HG03558 (cell line): ENCODE results near the gene SNX19.
A peak's percentile ranks its signal among the peaks of the same experiment; 100 is the strongest.
"Not testable (repeated sequence)": the region's sequence is repeated elsewhere in the genome, so short reads cannot be mapped to it uniquely, and the experiment has no call there.

ENCODE experiments used
- ATAC-seq: cut with Tn5 transposase; IDR thresholded peaks from one replicate; pipeline ENCODE4 v1.9.1; 2021; ENCODE audit warnings: moderate number of reproducible peaks; ENCODE audit not compliant: unreplicated experiment; ENCODE audit errors: extremely low read depth

The SNX19 gene

DNA sequence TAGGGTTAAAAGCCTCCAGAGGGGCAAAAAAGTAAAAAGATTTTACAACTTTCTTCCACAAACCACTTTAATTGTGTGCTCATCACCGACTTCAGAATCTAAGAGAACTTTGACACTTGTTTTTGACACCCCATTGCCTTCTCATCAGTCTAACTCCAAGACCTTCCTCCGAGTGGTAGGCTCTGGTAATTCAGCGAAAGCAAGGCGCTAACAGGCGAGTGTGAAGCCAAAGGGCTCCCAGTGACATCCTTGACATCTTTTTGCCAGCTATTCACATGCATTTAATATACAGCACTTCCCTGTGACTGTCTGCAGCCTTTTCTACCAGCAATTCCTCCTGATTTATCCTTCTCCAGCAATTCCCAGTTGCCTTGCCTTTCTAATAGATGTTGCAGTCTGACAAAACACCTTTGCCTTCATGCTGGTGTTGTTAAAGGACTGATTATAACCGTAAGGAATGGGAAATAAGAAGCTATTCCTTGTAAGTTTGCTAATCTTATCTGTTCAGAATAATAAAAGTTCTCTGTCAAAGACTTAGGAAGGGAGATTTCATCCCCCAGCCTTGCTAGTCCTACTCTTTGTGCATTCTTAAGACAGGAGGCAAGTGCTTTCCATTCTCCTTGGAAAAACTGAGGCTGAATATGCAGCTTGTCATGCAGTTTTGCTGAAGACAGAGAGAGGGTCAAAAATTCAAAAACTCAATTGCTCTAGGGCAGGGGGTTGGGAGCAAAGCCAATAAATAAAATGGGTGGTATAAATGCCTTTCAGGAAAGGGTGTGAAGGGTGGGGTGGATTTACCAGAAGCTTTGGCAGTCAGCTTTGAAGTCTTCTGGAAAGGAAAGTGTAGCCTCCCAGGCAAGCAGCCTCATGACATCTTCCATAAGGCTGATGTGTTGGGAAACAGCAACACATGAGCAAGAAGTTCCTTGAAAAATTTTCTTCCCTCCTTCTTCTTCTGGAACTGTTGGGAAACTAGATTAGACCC, 39.1 kb downstream of the SNX19 start:
- no peak for ATAC-seq

DNA sequence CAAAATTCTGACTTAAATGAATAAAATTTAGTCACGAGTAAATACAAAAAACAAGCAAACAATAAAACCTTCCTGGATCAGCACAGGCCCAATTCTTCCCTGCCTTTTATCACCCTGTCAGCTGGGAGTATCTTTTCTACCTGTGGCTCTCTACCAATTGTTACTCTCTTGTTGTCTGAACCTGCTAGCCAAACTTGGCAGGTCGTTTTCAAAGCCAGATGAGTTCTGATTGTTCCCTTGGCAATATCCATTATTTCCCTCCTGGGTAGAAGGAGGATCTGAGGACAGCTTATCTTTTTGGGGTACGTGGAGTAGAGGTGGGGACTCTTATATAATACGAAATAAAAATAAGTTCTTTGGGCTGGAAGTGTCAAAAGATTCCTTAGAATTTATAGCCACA, 40.2 kb downstream of the SNX19 start:
- no peak for ATAC-seq

DNA sequence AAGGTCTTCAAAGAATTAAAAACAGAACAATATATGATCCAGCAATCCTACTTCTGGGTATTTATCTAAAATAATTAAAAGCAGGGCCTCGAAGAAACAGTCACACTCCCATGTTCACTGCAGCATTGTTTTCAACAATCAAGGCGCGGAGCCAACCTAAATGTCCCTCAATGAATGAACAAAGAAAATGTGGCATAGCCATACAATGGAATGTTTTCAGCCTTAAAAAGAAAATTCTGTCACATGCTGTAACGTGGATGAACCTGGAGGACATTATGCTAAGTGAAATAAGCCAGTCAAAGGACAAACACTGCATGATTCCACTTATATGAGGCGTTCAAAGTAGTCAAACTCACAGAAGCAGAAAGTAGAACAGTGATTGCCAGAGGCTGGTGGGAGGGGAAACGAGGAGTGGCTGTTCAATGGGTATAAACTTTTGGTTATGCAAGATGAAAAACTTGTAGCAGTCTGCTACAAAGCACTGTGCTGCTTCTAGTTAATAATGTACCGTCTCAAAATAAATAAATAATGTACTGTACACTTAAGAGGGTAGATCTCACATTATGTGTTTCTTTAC, 41.2 kb downstream of the SNX19 start:
- ATAC-seq = no peak

DNA sequence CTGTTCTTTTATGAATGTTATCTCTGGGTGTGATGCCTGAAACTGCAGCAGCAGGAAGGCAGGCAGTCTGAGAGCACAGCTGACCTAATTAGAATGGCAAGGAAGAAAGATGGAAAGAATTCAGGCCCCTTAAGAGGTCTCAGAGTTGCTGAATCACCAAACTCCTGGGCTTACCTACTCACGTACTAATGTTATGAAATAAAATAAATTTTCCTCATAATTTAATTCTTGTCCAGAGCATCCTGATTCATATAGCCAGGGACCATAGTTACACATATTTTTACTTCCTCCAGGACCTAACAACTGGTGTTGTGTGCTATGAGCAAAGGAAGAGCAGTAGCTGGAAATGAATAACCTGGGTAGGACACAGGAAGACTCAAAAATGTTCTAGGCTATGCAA, 41.9 kb downstream of the SNX19 start:
- ATAC-seq = no peak

DNA sequence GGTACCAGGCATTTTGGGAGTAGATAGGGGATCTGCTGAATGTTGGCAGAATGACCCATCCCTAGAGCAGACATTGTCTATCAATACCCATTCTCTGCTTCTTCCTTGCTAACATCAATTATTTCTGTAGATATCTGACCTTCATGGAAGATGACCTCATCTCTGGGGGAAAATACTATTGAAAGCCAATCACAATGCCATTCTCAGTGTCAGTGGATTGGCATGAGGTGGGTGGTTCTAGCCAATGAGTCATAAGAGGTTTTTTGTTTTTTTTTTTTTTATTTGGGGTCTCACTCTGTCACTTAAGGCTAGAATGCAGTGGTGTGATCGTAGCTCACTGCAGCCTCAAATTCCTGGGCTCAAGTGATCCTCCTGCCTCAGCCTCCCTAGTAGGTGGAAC, 42.5 kb downstream of the SNX19 start:
- ATAC-seq = no peak

DNA sequence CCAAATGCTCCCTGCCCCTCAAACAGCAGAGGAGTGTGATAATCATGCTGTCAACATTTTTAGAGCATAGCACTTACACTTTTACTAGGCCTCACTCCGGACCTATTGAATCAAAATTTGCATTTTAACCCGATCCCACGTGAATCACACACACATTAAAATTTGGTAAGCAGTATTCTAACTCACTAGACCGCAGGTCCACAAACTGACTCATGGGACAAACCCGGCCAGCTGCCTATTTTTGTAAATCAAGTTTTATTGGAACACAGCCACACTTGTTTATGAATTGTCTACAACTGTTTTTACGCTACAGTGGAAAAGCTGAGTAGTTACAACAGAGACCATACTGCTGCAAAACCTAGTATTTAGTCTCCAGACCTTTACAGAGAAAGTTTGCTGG, 43.3 kb downstream of the SNX19 start:
- ATAC-seq = no peak

DNA sequence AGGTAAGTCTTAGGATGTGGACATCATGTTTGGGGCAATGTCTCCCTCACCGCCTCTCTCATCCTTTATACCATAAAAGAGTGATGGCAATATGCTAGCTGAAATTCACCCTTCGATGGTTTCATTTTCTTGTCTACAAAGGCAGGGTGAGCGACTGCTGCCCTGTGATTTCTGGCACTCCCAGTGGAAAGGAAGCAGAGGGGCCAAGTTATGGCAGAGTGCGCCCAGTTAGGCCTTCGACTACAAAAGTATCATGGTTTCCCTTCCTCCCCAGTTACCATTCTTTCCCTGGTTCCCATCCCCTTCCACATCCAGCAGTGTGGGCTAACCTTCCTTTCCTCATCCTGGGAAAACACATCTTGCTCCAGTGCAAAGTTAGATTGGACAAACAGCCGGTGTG, 43.8 kb downstream of the SNX19 start:
- no peak for ATAC-seq

DNA sequence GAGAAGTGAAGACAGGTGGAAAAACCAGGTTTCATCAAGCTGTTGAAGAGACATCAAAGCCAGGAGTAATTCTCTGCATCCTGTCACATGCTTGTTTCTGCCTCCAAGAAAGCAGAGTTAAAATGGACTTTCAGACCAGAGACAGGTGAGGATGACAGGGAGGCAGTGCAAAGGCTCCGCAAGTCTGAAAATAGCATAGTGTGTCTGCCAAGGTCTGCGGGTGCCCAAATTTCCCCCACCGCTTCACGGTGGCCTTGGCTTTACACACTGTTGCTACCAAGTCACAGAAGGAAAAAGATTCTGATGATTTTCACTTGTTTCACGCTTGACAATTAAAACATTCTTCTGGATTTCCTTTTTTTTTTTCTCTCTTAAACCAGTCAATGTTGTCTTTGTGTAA, 44.2 kb downstream of the SNX19 start:
- ATAC-seq = no peak

DNA sequence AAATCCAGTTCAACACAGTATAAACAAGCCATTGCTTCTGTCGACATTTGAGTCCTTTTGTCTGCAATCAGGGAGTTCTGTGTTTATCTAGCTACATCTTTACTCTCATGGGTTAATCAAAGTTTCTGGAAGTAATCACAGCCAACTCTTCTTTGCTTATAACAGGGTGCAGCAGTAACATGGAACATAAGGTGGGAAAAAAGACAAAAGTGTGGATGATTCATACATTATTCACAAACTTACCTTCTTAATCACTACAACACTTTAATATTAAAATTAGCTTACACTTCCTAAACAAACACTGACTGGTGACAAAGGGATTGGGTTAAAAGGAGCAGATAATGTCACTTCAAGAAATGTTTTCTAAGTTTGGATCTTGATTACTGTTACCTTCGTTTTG, 44.7 kb downstream of the SNX19 start:
- no peak for ATAC-seq

DNA sequence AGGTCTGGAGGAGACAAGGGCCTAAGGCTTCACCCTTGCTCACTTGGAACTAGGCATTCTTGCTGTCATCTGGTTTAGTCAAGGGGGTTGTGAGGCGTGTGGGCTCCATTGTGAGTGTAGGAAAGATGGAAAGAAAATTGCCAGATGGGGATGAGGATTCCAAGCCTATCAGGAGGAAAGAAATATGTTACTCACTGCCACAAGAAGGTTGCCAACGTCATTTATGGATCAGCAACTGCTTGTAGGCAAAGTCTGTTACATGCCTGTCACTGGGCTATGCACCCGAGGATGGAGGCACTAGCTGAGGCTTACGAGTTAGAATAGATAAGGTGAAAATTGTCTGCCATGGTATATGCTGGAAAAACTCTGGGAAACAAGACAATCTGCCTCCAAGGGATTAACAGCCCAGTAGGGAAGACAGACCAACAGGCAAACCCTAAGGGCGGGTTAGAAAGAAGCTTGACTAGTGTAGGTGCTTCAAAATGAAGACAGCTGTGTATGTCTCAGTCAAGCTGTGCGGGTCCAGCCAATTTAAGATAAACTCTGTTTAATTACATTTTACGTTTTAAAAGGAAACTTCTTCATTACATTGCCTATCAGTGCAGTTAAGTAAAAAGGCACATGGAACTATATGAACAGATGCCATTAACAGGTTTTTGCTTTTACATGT, 47.4 kb downstream of the SNX19 start:
- ATAC-seq = no peak

DNA sequence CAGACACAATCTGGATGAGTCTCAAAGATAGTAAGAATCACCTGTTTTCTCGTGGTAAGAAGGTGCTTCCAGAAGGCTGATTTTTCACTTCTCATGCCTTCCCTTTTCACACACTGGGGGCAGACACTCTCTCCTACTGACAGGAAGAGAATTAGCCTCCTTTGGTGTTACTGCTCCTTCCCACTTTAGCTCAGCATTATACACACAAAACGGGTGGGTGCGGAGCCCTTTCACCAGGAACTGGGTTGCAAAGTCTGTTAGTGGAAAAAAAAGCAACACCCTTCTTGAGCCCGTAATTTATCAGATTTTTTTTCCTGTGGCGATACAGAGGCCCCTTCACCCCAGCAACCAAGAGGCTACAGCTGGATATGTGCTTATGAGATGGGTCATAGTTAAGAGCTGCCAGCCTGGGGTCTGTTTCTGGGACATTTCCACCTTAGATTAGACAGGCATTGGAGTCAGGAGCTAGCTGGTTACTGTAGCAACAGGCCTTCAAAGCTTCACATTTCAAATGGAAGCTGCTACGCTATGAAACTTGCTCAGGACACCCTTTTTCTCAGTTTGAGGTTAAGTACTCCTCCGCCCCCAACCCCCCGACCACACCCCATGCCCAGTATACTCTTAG, 48.1 kb downstream of the SNX19 start:
- no peak for ATAC-seq

DNA sequence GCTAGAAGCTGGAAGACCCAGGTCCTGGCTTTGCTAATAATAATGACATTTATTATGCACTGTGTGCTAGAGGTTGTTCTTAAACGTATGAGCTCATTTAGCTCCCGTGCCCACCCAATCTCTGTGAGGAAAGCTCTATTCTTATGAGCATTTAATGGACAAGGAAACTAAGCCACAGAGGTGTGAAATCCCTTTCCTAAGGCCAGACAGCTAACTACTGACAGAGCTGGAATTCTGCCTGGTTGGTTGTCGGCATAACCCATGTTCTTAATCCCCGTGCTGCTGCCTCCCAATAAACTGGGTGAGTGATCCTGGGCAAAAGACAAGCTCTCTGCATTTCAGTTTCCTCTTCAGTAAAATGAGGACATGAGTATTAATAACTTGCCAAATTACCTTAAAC, 49.4 kb downstream of the SNX19 start:
- no peak for ATAC-seq

DNA sequence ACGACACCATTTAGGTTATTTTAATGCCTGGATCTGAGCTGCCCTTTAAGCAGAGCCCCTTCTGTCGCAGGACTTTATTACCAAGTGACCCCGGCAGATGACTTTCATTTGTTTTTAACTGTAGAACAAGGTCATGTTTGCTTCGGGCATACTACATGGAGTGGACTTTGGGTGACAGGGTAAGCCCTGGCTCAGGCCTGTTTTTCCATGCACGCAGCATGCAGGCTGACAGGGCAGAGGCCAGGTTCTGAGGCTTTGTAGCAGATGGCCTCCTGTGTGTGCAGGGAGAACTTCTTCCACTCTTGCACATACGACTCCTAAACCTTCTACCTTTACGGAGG, 50.5 kb downstream of the SNX19 start:
- no peak for ATAC-seq

DNA sequence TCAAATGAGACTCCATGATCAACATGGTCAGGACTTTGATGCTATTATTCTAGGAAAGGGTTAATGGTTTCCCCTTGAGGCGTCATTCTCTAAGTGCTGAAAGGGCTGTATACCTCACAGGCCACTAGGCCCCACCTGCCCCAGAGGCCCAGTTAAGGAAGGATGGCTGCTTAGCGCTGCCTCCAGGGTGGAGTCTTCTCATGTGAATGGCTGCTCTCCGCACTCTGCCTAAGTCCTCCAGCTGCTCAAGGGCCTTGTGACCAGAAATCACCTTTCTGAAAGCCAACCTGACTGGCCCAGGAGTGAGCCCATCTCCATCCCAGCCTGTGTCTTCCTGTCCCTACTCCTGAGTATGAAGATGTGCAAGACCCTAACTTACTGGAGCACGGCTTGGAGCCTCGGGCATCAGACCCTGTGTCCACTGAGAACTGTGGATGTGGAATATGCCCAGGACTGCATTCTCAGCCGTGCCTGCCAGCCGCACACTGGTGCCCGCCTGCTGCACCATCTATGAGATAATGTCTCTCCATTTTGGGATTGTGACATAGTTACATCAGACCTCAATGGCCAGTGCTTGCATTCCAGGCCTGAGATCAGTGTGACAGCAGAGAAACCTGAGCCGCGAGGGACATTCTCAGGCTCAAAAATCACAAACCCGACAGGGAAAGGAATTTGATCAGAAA, 51.0 kb downstream of the SNX19 start:
- no peak for ATAC-seq

DNA sequence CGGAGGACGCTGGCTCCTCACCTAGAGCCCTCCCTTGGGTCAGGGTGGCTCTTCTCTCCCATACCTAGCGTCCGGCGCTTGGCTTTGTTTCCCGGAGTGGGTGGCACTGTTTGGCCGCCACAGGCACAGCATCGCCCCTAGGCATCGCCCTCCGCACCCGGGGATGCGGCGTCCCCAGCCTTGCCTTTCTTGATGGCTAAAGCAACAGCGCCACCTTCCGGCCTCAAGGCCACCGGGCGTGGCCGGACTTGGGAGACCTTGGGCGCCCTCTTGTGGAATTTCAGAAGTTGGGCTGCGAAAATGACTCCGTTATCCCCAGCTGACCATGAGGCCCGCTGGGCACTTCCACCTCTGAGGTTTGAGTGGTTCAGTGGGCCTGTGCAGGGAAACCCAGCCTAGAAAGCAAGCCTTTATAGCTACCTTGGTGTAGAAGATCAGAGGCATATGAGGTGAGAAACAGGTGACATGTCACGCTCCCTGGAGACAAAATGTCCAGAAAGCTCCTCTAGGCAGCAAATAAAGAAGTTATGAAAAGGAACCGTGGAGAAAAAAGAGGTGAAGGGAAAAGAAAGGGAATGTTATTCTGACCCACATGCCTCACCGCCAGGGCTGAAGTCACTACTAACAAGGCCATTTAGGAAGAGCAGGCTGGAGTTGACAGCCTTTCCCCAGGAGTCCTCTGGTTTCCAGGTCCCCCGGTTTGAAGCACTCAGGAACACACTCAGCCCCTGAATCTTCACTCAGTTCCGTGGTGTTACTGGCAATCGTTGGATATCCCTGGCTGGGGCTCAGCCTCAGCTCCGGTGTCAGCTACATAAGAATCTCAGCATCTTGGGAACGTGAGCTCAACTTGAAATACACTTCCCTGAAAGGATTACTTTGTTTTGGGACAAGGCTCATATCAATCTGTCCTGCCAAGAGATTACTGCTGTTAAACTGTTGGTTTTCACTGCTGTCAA, 54.1 kb downstream of the SNX19 start:
- ATAC-seq = peak; percentile 47

DNA sequence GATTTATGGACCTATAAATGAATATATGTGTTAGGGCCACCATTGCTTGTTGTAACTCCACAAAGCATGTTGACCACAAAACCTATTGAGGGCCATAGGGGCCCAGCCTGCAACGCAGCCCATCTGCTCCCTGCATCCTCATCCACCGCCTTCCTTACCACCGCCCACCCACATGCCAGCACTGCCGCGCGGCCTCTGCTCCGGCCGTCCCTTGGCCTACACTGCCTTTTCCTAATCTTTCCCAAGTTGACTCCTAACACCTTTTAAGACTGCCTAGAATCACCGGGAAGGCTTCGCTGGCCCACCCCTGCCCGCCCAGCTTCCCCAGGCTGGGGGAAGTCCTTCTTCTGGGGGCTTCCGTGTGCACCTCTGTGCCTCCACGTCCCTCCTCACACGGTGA, 55.0 kb downstream of the SNX19 start:
- no peak for ATAC-seq

DNA sequence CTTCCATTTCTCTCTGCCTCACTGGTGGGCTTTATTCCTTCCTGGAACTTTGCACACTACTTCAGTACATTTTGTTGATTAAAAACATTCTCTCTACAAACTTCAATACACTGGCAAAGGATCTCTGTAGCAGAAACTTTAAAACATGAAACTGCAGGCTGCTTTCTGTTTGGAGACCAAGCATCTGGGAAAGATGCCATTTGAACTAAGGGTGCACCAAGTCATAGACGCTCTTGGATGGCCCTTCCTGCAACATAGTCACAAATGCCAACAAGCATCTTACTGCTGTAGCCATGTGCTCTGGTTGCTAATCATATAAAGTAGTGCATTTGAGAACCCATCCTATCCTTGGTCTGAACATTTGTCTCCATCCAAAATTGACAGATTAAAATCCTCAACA, 56.4 kb downstream of the SNX19 start:
- ATAC-seq = no peak

DNA sequence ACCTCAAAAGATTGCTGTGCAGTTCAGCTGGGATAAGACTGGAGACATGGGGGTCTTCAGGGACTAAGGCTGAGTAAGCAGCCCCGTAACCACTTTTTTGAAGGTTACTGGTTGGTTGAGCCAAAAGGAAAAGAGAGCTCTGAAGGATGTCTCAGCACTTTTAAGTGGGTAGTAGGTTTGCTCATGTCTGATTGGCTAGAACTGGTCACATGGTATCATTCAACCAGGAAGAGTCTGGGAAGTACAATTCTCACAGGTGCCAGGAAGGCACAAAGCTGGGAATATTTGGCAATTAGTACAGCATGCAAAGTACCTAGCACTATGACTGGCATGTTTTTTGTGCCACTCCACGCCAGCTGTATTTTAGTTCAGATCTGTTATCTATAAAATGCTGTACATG, 58.1 kb downstream of the SNX19 start:
- ATAC-seq = no peak

DNA sequence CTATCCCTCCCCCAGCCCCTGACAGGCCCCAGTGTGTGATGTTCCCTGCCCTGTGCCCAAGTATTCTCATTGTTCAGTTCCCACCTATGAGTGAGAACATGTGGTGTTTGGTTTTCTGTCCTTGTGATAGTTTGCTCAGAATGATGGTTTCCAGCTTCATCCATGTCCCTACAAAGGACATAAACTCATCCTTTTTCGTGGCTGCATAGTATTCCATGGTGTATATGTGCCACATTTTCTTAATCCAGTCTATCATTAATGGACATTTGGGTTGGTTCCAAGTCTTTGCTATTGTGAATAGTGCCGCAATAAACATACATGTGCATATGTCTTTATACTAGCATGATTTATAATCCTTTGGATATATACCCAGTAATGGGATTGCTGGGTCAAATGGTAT, 60.6 kb downstream of the SNX19 start:
- ATAC-seq = not testable (repeated sequence)
